H1 (cell line): Measurements from ENCODE around the gene ARHGEF7. TPM values are rescaled to one million over a fixed set of nuclear protein-coding genes. Genes with fewer than 3 reads are reported as not detected.

Experiments
- CHD2 ChIP-seq: IDR thresholded peaks from 2 replicates; pipeline ENCODE4 v1.6.1; 2012; ENCODE audit warnings: low read length, improper control_type of control experiment
- polyA plus RNA-seq, 7 experiments: library from polyadenylated mRNA; depleted of rRNA in 3 of 7; stranded (reverse) in 5 of 7; unstranded in 2 of 7; fragments of >200 nt in 5 of 7; fragments of 200-250 nt in 2 of 7; gene quantifications; 1 replicate in 5 of 7; 2 replicates in 1 of 7; 4 replicates in 1 of 7; pipeline versions ENCODE4 v1.2.1 to v1.2.3, GENCODE V29; 2011 to 2013; ENCODE audit warnings: missing spikeins in 2 of 7, mixed read lengths in 2 of 7
- total RNA-seq: library from RNA; stranded (reverse); fragmentation: NEBNext Ultra II Directional; extraction: Animal tissue kit (Norgen Biotek cat#: 25700); gene quantifications from 2 replicates; pipeline ENCODE4 v1.2.1, GENCODE V29; 2021

Gene ARHGEF7
- total and polyA plus RNA-seq, 2 of the 8 experiments (the other 6 are each of a cell fraction or from before 2014, with no cell fraction given) = 26.2 to 56.5 TPM

DNA sequence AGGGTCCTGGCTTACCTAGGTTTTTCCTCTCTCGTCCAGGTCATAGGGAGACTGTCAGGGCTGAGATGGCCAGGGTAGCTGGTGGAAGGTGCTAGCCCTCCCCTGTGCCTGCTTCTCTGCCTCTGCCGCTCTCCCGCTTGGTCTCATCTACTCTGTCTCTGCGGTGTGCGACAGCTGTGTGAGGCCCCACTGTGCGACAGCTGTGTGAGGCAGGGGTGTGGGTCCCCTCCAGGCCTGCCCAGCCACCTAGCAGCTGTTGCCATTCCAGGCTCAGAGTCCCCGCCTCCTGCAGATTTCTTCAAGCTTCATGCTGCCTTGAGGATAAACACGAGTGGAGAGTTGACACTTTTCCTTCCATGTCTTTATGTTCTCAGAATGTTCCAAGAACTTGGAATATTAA lies 53.0 kb downstream of the ARHGEF7 start (continued):
- no peak for TF ChIP-seq CHD2
